ENCODE data around the gene ADGRV1.

The ADGRV1 gene

DNA sequence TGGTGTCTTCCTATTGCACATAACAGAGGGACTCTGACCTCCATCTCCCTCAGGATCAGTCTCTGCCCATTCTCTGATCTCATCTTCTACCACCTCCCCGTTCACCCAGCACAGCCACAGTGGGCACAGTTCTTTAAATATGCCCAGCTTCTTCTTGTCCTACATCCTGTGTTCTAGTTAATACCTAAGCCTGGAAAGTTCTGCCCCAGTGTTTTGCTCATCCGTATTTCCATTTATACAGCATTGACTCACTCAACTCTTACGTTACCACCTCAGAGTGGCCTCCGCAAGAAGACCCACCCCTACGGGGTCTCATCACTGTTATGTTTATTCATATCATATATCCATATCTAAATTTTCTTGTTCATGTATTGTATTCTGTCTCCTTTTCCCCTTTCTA lies 315.5 kb downstream of the ADGRV1 start:
- H3K4me3 ChIP-seq (ENCODE audit: low read depth, low read length) = no peak overlapping the region
- DNase-seq (ENCODE audit: low read depth) = no peak
- TF ChIP-seq, protein P1, sequence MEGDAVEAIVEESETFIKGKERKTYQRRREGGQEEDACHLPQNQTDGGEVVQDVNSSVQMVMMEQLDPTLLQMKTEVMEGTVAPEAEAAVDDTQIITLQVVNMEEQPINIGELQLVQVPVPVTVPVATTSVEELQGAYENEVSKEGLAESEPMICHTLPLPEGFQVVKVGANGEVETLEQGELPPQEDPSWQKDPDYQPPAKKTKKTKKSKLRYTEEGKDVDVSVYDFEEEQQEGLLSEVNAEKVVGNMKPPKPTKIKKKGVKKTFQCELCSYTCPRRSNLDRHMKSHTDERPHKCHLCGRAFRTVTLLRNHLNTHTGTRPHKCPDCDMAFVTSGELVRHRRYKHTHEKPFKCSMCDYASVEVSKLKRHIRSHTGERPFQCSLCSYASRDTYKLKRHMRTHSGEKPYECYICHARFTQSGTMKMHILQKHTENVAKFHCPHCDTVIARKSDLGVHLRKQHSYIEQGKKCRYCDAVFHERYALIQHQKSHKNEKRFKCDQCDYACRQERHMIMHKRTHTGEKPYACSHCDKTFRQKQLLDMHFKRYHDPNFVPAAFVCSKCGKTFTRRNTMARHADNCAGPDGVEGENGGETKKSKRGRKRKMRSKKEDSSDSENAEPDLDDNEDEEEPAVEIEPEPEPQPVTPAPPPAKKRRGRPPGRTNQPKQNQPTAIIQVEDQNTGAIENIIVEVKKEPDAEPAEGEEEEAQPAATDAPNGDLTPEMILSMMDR (IDR thresholded peaks at IDR 0.05; ENCODE audit: low read depth, low read length, missing control alignments) = no peak

DNA sequence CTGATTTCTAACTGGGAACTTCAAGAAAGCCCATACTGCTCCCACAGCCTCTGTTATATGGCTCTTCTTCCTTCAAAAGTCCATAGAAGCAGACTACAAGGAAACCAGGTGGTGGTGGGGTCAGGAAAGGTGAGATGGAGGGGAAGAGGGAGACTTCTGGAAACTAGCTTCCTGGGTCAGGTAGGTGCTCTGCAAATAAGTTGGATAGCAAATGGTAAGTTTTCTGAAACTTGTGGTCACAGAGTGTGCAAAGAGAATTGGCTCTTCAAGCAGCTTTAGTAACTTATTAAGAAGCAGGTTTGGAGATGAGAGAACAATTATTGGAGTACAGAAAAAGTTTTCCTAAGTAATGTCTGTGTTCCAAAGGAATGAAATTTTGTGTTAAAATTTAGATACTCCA lies 316.9 kb downstream of the ADGRV1 start:
- DNase-seq (ENCODE audit: low read depth) = no peak

DNA sequence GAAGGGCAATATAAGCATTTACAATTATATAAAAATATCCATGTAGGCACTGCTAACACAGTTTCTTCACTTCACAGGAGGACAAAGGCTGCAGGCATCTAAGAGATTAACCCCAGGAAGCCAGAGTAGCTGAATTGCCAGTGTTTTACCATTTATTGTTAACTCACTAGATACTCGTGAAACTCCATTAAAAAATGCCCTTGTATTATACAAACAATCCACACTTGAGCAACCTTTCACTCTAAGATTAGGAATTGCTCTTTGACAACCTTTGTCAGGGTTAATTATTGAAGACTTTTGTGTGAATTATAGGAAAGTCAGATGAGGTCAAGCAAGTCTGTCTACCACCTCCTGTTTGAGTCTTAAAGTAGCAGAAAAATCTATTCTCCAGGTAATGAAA lies 317.8 kb downstream of the ADGRV1 start:
- DNase-seq (ENCODE audit: low read depth) = no peak
- TF ChIP-seq, protein P1 (IDR thresholded peaks at IDR 0.05; ENCODE audit: low read depth, low read length, missing control alignments) = no peak
- no peak overlapping the region for H3K4me3 ChIP-seq (ENCODE audit: low read depth, low read length)

More for the DNA sequence above, 316.9 kb downstream of the ADGRV1 start:
- H3K4me3 ChIP-seq (ENCODE audit: low read depth, low read length) = no peak overlapping the region
- TF ChIP-seq, protein P1 (IDR thresholded peaks at IDR 0.05; ENCODE audit: low read depth, low read length, missing control alignments) = no peak

DNA sequence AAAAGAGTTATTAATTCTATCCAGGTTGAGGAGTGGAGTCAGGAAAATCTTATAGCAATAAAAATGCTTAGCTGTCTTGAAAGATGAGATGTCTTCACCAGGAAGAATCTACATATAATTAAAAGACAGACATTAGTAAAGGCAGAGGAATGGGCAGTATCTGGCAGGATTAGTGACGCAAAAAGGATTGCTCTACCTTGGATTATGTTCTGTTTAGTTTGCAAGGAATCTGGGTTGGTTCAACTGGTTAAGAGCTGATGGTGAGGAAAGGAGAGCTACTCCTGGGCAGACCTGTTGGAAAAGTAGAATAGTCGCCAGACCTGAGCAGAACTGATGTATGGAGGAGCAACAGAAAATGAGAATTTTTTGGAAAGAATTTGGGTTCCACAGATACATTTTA lies 318.5 kb downstream of the ADGRV1 start:
- no peak overlapping the region for H3K4me3 ChIP-seq (ENCODE audit: low read depth, low read length)
- TF ChIP-seq, protein P1 (IDR thresholded peaks at IDR 0.05; ENCODE audit: low read depth, low read length, missing control alignments) = no peak

DNA sequence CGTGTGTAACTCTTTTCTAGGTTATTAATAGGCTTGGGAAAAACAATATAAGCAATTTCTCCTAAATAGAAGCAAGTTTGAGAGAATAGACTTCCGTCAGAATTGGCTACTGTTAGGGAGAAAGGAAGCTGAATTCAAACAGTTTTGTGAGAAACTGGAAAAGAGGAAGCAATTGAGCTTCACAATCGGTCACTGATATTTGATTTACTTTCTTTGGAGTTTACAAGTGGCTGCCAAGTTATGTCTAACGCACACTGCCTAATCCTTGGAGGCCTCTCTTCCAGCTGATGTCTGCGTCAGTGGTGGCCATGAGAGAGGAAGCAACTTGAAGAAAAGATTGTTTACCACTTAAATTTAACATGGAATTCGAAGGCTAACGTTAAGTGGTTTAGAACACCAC lies 319.5 kb downstream of the ADGRV1 start:
- TF ChIP-seq, protein P1 (IDR thresholded peaks at IDR 0.05; ENCODE audit: low read depth, low read length, missing control alignments) = no peak
- no peak for DNase-seq (ENCODE audit: low read depth)
- no peak overlapping the region for H3K4me3 ChIP-seq (ENCODE audit: low read depth, low read length)

More for the DNA sequence above, 318.5 kb downstream of the ADGRV1 start:
- no peak for DNase-seq (ENCODE audit: low read depth)

DNA sequence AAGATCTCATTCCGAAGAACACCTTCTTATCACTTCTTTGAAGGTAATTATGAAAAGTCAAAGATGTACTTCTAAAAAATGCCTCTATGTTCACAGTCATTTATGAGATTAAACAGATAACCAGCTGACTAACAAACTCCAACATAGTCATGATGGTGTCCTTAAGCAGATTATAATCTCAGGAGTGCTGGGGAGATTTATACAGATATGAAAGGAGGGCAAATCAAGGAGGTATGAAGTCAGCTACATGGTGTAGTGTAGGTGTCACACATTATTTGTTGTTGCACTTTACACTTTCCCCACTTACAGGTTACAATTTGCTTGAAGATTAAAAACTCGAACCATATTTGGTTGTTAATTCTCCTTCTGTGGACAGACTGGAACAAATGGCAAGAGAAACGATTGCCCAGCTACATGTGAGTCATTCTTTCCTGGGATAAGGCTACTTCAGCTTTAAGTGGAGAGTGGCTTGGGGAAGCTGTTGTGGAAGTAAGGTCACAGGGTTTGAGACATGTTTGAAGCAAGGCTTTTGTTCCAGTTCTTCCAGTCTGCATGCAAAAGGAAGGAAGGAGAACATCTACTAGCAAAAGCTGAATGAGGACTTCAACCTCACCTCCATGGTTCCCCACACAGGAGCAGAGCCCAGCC lies 320.1 kb downstream of the ADGRV1 start:
- DNase-seq (ENCODE audit: low read depth) = no peak
- TF ChIP-seq, protein P1 (IDR thresholded peaks at IDR 0.05; ENCODE audit: low read depth, low read length, missing control alignments) = no peak
- H3K4me3 ChIP-seq (ENCODE audit: low read depth, low read length) = no peak overlapping the region

DNA sequence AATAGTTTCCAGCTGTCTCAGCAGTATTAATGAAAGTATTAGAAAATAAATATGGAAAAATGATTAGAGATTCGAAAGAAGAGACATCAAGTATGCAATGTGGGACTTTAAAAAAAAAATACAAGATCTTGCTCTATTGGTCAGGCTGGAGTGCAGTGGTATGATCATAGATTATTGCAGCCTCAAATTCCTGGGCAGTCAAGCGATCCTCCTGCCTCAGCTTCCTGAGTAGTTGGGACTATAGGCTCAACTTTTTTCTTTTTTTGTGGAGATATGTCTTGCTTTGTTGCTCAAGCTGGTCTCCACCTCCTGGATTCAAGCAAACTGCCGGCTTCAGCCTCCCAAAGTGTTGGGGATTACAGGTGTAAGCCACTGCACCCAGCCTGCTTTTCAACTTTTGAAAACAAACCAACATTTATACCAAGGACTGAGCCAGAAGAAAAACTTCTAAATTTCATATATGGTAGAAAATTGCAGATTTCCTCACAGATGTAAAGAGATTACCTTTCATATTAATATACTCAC lies 323.1 kb downstream of the ADGRV1 start:
- no peak overlapping the region for H3K4me3 ChIP-seq (ENCODE audit: low read depth, low read length)
- no peak for DNase-seq (ENCODE audit: low read depth)
- TF ChIP-seq, protein P1 (IDR thresholded peaks at IDR 0.05; ENCODE audit: low read depth, low read length, missing control alignments) = no peak

Data from GM12864 (cell line).